Stimulated activated naive B cell treated with anti-CD40 and anti-IgM and Interleukin-4, amounts not matched to agents 10 μg/mL and 1 μg/mL and 100 μg/mL, for 72 hours (primary cell): Measurements from ENCODE around the gene CYP39A1.
A peak's percentile ranks its signal among the peaks of the same experiment; 100 is the strongest.
"Not testable (repeated sequence)": the region's sequence is repeated elsewhere in the genome, so short reads cannot be mapped to it uniquely, and the experiment has no call there.

Source experiments
- ATAC-seq, 2 donors: fragments of 150-1000 bp; cut with Tn5 transposase; replicated peaks; 2 replicates each; pipeline ENCODE4 v1.10.0; 2021; ENCODE audit warnings: moderate library complexity in 1 of 2
- DNase-seq: peaks from one replicate; pipeline ENCODE4 v3.0.0; 2021
- H3K27ac Mint-ChIP-seq: one replicate; pipeline ENCODE4 v1.8.0; 2022; ENCODE audit warnings: mild to moderate bottlenecking, mixed read lengths
- H3K27me3 Mint-ChIP-seq, 2 donors: one replicate each; pipeline ENCODE4 v1.8.0; 2022; ENCODE audit warnings: mixed read lengths in 2 of 2
- H3K36me3 Mint-ChIP-seq, 2 donors: one replicate each; pipeline ENCODE4 v1.8.0; 2022; ENCODE audit warnings: mixed read lengths in 2 of 2, mild to moderate bottlenecking in 1 of 2
- H3K4me1 Mint-ChIP-seq, 2 donors: one replicate each; pipeline ENCODE4 v1.8.0; 2022; ENCODE audit warnings: mixed read lengths in 2 of 2, mild to moderate bottlenecking in 1 of 2
- H3K4me3 Mint-ChIP-seq, 2 donors: one replicate each; pipeline ENCODE4 v1.8.0; 2022; ENCODE audit warnings: mild to moderate bottlenecking in 2 of 2, mixed read lengths in 2 of 2, moderate library complexity in 1 of 2
- H3K9me3 Mint-ChIP-seq, 2 donors: one replicate each; pipeline ENCODE4 v1.8.0; 2022; ENCODE audit warnings: mixed read lengths in 2 of 2, mild to moderate bottlenecking in 1 of 2

The CYP39A1 gene

GRCh38 chr6:46661483-46661882, 8.9 kb upstream of the CYP39A1 start:
- no peak for DNase-seq
- no peaks in the 10 kb centered on the region for H3K27me3 Mint-ChIP-seq
- no peaks in the 10 kb centered on the region for H3K4me1 Mint-ChIP-seq
- no peaks in the 10 kb centered on the region for H3K36me3 Mint-ChIP-seq
- no peak overlapping the region for H3K27ac Mint-ChIP-seq
- H3K4me3 Mint-ChIP-seq: no peak overlapping the region
- no peaks in the 10 kb centered on the region for H3K9me3 Mint-ChIP-seq
- ATAC-seq: no peak

GRCh38 chr6:46657642-46658041, 5.0 kb upstream of the CYP39A1 start:
- peaks cover 4 to 10% of the 10 kb centered on the region in 2 donors for H3K4me1 Mint-ChIP-seq
- DNase-seq (no peak), ATAC-seq (no peak)
- H3K27ac Mint-ChIP-seq: no peak overlapping the region
- no peaks in the 10 kb centered on the region for H3K9me3 Mint-ChIP-seq
- no peak overlapping the region for H3K4me3 Mint-ChIP-seq
- H3K27me3 Mint-ChIP-seq: peaks cover 16 to 17% of the 10 kb centered on the region in 2 donors
- no peaks in the 10 kb centered on the region for H3K36me3 Mint-ChIP-seq

GRCh38 chr6:46655803-46656202, 3.2 kb upstream of the CYP39A1 start:
- no peak overlapping the region for H3K27ac Mint-ChIP-seq
- peaks cover 10 to 17% of the 10 kb centered on the region in 2 donors for H3K4me1 Mint-ChIP-seq
- H3K36me3 Mint-ChIP-seq: no peaks in the 10 kb centered on the region
- no peaks in the 10 kb centered on the region for H3K9me3 Mint-ChIP-seq
- ATAC-seq (no peak), DNase-seq (no peak)
- H3K4me3 Mint-ChIP-seq: no peak overlapping the region
- H3K27me3 Mint-ChIP-seq: peaks cover 24 to 26% of the 10 kb centered on the region in 2 donors

- no peak overlapping the region for H3K27ac Mint-ChIP-seq
- no peaks in the 10 kb centered on the region for H3K36me3 Mint-ChIP-seq
- no peak for ATAC-seq
- no peak for DNase-seq
- H3K27me3 Mint-ChIP-seq: peaks cover 29 to 36% of the 10 kb centered on the region in 2 donors
- no peaks in the 10 kb centered on the region for H3K9me3 Mint-ChIP-seq
- H3K4me3 Mint-ChIP-seq: peak overlapping the region; percentile 82 to 91
- peaks cover 11 to 17% of the 10 kb centered on the region in 2 donors for H3K4me1 Mint-ChIP-seq
Measured at GRCh38 chr6:46653439-46654195, 999 bp upstream of the CYP39A1 start.

DNA sequence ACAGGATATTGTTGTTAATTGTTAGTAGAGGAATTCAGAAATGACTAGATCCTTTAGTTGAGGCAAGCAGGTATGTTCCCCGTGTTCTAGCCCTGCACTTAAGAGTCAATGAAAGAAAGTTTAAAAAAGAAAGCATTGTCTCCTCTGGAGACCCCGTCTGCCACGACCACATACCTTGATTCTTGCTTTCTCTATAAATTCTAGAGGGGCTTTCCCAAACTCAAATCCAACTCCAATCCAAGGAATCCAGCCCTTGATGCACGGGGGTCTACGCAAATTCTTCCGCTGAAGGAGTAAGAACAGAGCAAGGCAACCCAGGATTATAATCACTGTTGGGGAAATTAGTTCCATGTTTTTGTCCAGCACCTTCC, 401 bp downstream of the CYP39A1 start:
- Mint-ChIP-seq H3K4me1 (peaks cover 11 to 17% of the 10 kb centered on the region in 2 donors), H3K27me3 (peaks cover 33 to 36% of the 10 kb centered on the region in 2 donors), H3K36me3 (no peaks in the 10 kb centered on the region), H3K27ac (no peak overlapping the region), H3K9me3 (no peaks in the 10 kb centered on the region), H3K4me3 (peak overlapping the region; percentile 82 to 91)
- DNase-seq: no peak
- no peak for ATAC-seq

GRCh38 chr6:46651816-46652215, 802 bp downstream of the CYP39A1 start:
- H3K4me3 Mint-ChIP-seq: no peak overlapping the region
- no peak for ATAC-seq
- no peak overlapping the region for H3K27ac Mint-ChIP-seq
- peaks cover 33 to 40% of the 10 kb centered on the region in 2 donors for H3K27me3 Mint-ChIP-seq
- DNase-seq: no peak
- no peaks in the 10 kb centered on the region for H3K9me3 Mint-ChIP-seq
- H3K36me3 Mint-ChIP-seq: no peaks in the 10 kb centered on the region
- peaks cover 11 to 17% of the 10 kb centered on the region in 2 donors for H3K4me1 Mint-ChIP-seq

DNA sequence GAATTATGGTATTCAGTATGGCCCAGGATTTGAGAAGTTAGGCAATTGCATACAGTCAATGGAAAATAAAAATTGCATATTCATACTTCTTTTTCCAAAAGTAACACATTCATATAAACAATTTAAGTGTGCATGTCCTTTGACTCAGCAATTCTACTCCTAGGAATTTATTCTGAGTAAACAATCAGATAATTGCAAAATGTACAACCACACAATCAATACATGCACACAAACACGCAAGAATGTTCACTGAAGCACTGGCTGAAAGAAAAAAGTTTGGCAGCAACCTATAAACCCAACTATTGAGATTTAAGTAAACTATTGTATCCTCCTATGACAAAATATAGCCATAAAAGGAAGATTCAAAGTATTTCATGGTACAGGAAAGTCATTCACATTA, 1.6 kb downstream of the CYP39A1 start:
- Mint-ChIP-seq H3K4me3 (no peak overlapping the region), H3K4me1 (peaks cover 11 to 17% of the 10 kb centered on the region in 2 donors), H3K27me3 (peaks cover 33 to 42% of the 10 kb centered on the region in 2 donors), H3K27ac (no peak overlapping the region), H3K9me3 (no peaks in the 10 kb centered on the region), H3K36me3 (no peaks in the 10 kb centered on the region)
- ATAC-seq: no peak
- no peak for DNase-seq

DNA sequence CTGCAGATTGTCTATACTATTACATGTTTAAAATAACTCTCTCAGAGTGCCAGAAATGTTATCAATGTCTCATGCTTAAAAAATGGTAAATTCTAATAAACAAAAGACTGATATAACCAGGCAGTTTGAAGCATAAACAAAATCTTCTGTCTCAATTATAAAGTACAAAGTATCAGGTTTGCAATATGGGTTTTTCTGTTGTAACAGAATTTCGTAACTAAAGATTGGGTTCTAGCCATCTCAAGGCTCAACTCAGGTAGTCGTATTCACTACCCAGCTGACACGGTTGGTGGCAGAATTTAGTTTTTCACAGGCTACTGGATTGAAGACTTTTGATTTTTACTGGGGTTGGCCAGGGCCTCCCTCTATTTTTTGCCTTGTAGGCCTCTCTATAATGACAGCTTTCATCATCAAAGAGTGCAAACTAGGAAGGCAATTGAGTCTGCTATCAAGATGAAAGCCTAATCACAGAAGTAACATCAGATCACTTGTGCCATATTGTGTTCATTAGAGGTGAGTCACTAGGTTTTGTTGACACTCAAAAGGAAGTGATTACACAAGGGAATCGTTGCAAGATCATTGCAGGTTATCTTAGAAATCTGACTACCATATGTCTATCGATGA, 3.6 kb downstream of the CYP39A1 start:
- peaks cover 11 to 17% of the 10 kb centered on the region in 2 donors for H3K4me1 Mint-ChIP-seq
- no peak overlapping the region for H3K27ac Mint-ChIP-seq
- no peak for ATAC-seq
- H3K27me3 Mint-ChIP-seq: peaks cover 29 to 37% of the 10 kb centered on the region in 2 donors
- no peaks in the 10 kb centered on the region for H3K36me3 Mint-ChIP-seq
- no peak for DNase-seq
- peaks cover 2 to 4% of the 10 kb centered on the region in 2 donors for H3K9me3 Mint-ChIP-seq
- H3K4me3 Mint-ChIP-seq: no peak overlapping the region

DNA sequence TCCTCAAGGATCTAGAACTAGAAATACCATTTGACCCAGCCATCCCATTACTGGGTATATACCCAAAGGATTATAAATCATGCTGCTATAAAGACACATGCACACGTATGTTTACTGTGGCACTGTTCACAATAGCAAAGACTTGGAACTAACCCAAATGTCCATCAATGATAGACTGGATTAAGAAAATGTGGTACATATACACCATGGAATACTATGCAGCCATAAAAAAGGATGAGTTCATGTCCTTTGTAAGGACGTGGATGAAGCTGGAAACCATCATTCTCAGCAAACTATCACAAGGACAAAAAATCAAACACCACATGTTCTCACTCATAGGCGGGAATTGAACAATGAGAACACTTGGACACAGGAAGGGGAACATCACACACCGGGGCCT, 4.5 kb downstream of the CYP39A1 start:
- not testable (repeated sequence) for H3K36me3 Mint-ChIP-seq, H3K9me3 Mint-ChIP-seq, H3K4me3 Mint-ChIP-seq, ATAC-seq, DNase-seq, H3K27ac Mint-ChIP-seq
- H3K4me1 Mint-ChIP-seq: peaks cover 8 to 12% of the 10 kb centered on the region in 2 donors
- peaks cover 22 to 29% of the 10 kb centered on the region in 2 donors for H3K27me3 Mint-ChIP-seq

- peaks cover 0 to 2% of the 10 kb centered on the region in 2 donors for H3K4me1 Mint-ChIP-seq
- H3K9me3 Mint-ChIP-seq: peaks cover 2 to 4% of the 10 kb centered on the region in 2 donors
- H3K36me3 Mint-ChIP-seq: no peaks in the 10 kb centered on the region
- ATAC-seq (no peak), DNase-seq (no peak)
- no peak overlapping the region for H3K4me3 Mint-ChIP-seq
- peaks cover 18 to 19% of the 10 kb centered on the region in 2 donors for H3K27me3 Mint-ChIP-seq
- no peak overlapping the region for H3K27ac Mint-ChIP-seq
Measured at GRCh38 chr6:46645265-46645664, 7.4 kb downstream of the CYP39A1 start.

DNA sequence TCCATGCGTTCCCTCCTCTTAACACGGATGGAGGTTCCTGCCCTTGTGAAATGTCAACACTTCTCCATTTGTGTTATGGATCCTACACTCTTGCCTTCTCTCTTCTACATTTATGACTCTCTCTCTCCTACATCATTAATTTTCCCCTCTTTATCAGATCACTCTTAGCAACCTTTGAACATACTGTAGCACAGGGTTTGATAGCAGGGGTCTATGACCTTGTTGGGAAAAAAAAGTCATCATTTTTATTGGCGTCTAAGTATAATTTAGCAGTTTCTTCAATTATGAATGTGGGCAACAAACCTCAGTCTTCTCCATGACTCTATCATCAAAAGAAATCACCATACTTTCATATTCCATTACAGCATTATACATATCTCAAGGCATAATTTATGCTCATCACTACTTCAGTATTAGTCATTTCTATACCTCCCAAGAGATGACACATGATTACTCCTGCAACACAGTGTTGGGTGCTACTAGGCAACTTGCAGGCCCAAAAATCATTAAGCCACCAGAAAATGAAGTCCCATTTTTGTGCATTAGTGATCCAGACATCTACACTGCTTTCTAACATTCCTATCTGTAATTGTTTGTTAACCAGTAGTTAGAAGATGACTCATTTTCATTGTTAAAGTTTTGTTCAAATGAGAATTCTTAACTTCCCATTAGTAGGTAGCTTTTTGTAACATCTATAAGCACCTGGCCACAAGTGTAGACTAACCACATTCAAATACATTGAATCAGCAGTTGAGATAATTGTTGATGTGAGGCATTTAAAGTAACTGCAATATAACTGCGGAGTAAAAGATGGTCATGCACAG, 9.5 kb downstream of the CYP39A1 start:
- Mint-ChIP-seq H3K27me3 (peaks cover 15 to 26% of the 10 kb centered on the region in 2 donors), H3K27ac (no peak overlapping the region), H3K4me1 (no peaks in the 10 kb centered on the region), H3K36me3 (no peaks in the 10 kb centered on the region), H3K4me3 (no peak overlapping the region), H3K9me3 (peaks cover 2 to 4% of the 10 kb centered on the region in 2 donors)
- DNase-seq: no peak
- peak; percentile 34 to 39 for ATAC-seq

DNA sequence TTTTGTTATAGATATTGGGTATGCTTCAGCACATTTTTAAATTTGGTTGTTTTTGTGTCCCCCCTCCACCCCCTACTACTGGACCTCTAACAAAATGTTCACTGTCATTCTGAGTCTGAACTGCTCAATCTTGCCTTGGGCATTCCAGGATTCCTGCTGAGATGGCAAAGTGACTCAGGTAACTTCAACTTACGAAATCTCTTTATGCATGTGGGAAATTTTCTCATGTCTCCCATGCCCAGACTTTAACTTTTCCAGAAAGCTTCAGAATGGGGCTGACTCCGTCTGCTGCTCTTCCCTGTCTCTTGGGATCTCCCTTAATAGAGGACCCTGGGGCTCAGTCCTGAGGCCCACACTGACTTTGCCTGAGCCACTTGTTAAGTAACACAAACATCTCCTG, 14.0 kb downstream of the CYP39A1 start:
- no peak for ATAC-seq
- Mint-ChIP-seq H3K4me3 (no peak overlapping the region), H3K27ac (no peak overlapping the region), H3K4me1 (peaks cover 0 to 2% of the 10 kb centered on the region in 2 donors), H3K36me3 (no peaks in the 10 kb centered on the region), H3K27me3 (peaks cover 21 to 24% of the 10 kb centered on the region in 2 donors), H3K9me3 (no peaks in the 10 kb centered on the region)
- DNase-seq: no peak

DNA sequence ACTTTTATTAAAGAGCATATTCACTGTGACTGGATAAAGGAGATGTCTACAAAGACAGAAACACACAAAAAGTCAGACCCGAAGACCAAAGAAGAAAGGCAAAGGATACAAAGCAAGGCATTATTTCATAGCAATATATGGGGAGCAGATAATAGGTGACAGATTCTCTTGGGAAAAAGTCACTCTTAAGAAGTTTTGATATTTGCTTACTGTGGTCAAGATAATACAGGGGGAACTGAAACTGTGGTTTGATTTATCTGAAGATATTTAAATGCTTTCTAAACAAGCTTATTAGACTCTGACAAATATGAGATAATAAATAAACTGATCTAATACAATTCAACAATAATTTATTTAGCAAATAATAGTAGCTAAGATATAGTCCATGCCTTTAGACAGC, 14.7 kb downstream of the CYP39A1 start:
- Mint-ChIP-seq H3K4me3 (no peak overlapping the region), H3K36me3 (no peaks in the 10 kb centered on the region), H3K27ac (no peak overlapping the region), H3K9me3 (no peaks in the 10 kb centered on the region), H3K4me1 (peaks cover 0 to 2% of the 10 kb centered on the region in 2 donors), H3K27me3 (peaks cover 19 to 22% of the 10 kb centered on the region in 2 donors)
- ATAC-seq (no peak), DNase-seq (no peak)

DNA sequence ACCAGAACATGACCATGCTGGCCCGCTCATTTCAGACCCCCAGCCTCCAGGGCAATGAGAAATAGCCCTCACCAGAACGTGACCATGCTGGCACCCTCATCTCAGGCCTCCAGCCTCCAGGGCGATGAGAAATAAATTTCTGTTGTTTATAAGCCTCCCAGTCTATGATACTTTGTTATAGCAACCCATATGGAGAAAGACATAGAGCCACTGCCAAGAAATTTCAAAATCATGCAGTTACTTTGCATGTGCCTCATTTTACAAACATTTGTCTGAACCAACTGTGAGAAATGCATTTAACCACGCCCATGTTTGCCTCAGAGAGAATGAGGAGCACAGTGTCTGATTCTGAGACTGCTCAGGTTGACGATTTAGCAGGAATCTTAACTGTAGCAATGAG, 15.5 kb downstream of the CYP39A1 start:
- DNase-seq (no peak), ATAC-seq (no peak)
- Mint-ChIP-seq H3K27ac (no peak overlapping the region), H3K4me1 (peaks cover 0 to 2% of the 10 kb centered on the region in 2 donors), H3K9me3 (no peaks in the 10 kb centered on the region), H3K36me3 (no peaks in the 10 kb centered on the region), H3K4me3 (no peak overlapping the region), H3K27me3 (peaks cover 14 to 19% of the 10 kb centered on the region in 2 donors)
